DMS 273 (cell line): ENCODE measurements around the gene MAP1LC3B.
"Not testable (repeated sequence)": the region's sequence is repeated elsewhere in the genome, so short reads cannot be mapped to it uniquely, and the experiment has no call there.

Experiments used
- DNase-seq: peaks from one replicate; lab custom pipeline; 2025; ENCODE audit not compliant: unreplicated experiment; lab: John Stamatoyannopoulos, UW

Gene MAP1LC3B

DNA sequence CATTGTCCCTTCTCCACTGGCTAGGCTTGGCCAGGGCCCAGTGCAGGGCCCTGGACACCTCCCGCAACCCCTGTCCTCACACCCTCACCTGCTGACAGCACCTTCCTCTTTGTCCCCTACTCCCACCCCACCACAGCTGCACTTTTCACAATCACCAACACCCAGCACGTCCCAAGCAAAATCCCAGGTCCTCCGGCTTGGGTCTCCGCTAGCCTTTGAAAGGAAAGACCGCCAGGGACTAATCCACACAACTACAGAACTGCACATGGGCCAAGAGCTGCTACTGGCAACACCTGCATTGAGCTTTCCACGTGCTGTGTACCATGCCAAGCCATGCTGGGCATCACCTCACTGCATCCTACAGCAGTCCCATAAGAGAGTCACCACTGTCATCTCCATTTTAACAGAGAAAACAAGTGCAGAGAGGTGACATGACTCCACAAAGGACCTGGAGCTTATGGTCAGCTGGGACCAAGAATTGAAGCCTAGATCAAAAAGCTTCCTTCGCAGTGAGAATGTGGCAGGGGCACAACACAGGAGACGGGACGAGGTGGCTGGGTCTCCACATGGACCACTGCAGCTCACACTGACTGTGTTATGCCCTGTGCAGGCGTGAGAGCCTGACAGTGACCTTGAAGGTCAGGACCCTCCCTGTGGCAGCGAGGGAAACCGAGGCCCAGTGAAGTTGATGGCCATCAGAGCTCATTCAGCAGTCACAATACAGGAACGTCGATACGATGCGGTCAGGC is 31.1 kb upstream of the MAP1LC3B start:
- no peak for DNase-seq

DNA sequence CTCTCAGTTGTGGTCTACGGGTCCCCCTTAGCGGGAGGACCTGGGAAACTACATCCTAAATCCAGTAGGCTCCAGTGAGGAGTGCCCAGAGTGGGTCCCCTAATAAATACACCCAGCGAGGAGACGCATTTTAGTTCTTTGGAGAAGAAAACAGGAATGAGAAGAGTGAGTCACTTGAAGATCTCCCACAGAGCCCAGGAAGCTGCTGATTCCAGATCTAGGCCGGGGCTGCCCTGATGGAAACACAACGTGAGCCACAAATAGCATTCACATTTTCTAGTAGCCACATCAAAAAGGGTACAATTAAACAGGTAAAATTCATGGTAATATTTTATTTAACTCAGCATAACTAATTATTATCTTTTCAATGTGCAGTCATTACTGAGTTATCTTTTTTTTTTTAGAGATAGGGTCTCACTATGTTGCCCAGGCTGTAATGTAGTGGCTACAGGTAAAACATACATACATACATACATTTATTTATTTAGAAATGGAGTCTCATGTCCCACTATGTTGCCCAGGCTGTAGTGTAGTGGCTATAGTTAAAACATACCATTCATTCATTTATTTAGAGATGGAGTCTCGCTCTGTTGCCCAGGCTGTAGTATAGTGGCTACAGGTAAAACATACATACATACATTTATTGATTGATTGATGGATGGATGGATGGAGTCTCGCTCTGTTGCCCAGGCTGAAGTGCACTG is 30.1 kb upstream of the MAP1LC3B start:
- no peak for DNase-seq

DNA sequence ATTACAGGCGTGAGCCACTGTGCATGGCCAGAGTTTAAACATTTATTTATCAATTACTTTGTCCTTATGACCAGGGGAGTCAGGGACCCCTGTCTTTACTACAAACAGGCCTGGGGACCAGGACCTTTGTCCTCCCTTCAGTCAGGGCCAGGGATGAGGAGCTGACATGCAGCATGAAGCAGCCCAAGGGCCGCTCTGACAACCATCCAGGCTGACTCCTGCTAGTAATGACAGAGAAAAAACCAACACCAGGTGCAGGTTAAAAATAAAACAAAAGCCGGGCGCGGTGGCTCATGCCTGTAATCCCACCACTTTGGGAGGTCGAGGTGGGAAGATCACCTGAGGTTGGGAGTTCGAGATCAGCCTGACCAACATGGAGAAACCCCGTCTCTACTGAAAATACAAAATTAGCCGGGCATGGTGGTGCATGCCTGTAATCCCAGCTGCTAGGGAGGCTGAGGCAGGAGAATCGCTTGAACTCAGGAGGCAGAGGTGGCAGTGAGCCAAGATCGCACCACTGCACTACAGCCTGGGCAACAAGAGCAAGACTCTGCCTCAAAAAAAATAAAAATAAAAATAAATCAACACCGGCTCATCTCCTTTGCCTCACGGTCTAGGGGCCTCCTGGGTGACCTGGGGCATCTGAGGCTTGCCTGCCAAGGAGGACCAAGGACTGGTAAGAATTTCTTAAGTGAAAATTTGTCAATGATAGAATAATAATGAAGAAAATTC is 29.1 kb upstream of the MAP1LC3B start:
- not testable (repeated sequence) for DNase-seq

DNA sequence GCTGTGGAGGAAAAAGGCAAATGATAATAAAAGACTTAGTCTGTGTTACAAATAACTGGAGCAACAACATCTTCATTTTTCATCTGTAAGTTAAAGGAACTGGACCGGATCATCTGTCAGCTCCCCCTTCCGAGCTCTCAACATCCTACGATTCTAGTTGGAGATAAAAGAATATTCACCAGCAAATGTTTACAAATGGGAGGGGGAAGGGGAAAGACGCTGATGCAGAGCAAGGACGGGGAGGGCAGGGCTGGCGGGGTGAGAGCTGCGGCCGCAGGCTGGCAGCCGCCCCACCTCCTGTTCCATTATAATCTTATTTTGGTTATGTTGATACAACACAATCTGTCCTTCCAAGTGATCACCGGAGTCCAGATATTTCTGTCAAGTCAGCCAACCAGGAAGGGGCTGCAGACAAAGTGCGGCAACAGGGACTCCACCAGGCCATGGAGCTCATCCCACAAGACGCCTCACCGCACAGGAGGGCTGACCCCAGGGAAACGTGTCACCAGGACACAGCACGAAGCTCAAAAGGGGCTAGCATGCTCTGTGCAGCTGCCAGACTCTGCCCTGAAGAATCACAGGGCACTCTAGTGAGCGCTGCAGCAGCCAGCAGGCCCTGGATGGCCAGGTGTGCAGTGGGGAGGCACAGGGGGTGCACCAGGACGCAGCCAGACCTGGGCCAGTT is 28.2 kb upstream of the MAP1LC3B start:
- peak; percentile 79 for DNase-seq

DNA sequence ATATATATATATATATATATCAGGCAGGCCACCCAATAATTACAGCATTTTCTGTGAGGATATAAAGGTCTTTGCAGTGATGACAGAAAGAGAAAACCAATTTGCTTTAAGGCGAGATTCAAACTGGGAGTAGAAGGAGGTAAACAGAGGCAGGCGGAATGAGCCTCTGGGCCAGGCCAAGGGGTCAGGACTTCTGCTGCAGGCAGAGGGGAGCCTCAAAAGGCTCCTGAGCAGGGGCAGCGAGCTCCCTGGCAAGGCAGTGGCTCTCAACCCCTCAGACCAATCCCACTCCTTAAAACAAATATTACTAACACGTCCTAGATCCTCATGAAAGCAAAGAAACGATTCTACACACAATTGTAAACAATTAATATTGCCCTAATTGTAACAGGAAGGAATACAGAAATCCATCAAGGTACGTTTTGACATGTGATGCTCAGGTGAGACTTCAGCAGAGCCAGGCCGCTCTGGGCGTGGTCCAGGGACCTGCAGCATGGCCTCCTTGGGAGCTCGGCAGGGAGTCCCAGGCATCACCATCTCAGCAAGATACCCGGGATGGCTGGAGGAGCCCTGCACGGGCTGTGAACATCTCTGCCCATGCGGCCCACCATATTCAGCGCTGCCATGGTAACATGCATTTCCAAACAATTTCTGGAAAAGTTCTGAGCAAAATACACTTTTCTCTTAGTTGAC is 27.0 kb upstream of the MAP1LC3B start:
- DNase-seq = no peak

DNA sequence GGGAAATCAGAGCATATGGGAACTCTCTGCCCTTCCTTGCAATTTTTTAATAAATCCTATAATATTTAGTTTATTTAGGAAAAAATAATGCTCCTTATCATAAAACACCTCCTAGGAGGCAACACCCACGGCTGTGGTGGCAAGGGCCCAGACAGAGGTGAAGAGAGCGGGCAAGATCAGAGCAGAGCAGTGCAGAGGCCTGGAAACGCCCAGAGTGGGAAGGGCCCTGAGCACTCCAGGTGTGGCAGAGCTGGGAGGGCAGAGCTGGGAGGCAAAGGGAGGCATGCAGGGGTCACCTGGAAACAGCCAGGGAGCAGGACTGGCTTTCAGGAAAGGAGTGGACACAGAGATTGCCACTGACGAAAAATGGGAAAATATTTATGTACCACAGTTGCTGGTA is 25.8 kb upstream of the MAP1LC3B start:
- DNase-seq = no peak

DNA sequence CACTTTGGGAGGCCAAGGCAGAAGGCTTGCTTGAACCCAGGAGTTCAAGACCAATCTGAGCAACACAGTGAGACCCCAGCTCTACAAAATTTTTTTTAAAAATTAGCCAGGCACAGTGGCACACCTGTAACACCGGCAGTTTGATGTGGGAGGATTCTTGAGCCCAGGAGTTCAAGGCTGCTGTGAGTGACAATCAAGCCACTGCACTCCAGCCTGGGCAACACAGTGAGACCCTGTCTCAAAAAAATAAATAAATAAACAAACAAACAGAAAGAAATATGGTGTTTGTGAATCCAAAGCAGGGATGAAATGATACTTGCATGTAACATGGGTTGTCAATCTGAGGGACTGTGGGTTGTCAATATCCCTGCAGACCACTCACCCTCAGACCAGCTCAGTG is 25.2 kb upstream of the MAP1LC3B start:
- DNase-seq = no peak

DNA sequence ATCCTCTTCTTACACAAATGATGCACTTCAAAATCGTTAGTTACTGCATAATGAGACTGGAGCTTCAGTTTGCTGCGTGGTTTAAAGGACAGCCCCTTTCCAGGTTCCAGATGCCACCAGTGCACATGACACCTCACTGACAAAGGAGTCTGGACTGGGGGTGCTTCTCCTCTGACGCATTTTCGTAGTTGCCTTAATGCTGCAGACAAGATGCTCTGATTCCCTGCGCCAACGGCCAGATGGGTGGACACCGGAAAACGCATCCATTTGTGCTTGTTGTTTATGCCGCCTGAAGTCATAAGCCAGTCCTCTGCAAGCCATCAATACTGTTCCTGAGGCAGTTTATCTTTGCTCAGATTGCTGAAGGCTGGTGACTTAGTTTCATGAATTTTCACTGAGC is 24.6 kb upstream of the MAP1LC3B start:
- no peak for DNase-seq

DNA sequence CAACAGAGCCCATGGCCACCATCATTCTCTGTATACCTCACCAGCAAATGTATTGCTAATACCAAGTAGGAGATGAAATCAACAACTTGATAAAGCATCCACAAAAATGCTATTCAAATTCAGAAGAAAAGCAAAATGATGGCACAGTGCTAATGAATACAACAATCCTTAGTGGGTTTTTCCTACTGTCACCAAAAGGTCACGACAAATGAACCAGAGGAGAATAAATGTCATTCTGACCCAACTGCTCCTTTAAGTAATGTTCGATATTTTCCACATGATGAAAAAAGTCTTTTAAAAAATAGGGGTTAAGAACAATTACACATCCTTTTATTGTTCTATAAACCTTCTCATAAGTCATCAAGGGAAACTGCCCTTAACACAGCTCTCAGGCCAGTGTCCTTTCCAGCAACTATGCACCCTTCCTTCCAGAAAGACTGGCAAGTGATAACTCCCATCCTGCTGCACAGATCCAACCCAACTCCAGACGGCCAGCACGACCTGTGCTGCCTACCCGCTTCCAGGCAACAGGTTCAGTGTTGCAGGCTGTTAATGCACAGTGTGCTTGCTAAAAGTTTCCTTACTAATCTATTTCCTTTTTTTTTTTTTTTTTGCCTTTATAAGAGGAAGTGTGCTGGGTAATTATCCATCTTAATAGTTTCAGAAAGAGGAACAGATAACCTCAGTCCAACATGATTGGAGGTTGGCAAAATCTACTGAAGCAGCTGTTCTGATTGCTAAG is 23.9 kb upstream of the MAP1LC3B start:
- DNase-seq = no peak

DNA sequence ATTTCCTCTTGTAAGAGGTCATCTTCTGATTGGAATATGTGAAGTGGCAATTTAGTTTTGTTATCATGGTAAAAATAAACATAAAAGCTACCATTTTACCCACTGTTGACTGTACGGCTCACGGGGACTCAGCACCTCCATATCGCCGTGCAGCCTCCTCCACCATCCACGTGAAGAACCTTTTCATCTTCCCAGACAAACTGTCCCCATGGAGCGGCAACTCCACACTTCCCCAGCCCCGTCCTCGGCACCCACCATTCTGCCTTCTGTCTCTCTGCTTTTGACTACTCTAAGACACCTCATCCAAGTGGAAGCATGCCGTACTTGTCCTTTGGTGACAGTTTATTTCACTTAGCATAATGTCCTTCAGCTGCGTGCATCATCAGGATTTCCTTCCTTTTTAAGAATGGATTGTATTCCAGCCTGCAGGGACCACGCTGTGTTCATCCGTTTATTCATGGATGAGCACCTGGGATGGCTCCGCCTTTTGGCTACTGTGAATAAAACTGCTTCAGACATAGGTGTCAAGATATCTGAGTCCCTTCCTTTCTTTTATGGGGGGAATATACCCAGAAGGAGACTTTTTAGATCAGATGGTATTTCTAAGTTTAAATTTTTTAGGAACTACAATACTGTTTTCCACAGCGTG is 22.9 kb upstream of the MAP1LC3B start:
- no peak for DNase-seq

DNA sequence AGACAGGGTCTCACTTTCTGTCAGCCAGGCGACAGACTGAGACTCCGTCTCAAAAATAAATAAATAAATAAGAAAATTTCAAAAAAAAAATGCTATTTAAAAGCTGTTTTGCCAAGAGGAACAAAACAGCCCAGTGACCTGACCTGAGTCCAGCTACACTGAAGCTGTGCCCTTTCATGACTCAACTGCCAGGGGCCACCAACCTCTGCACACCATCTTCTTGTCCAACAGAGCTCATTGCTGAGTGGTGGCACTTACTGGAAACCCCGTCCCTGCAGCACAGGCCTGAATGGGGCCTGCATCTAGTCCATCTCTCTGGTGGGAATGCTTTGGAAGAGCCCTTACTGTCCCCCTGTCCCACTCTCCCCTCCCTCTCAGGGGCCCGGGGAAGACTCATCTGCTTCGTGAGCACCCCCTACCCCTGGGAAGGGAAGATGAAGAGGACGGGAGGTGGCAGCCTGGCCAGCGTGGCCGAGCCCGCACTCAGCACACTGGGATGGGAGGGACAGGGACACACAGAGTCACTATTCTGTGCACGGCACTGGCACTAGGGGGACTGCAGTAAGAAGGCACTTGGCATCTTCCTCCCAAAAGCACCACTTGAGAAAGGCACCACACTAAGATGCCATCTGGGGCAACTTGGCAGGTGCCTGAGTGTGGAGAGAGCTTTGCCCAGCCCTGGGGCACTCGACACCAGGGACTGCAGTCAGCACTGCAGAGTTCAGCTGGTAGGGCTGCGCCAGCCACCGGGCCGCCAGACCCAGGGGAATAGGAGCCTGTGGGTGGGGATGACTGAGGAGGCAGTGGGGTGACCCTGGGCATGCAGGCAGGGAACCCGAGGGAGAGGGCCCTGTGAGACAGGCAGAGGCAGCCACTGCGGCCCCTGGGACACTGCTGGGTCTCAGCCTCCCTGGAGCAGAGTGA is 22.1 kb upstream of the MAP1LC3B start:
- peak; percentile 57 for DNase-seq

DNA sequence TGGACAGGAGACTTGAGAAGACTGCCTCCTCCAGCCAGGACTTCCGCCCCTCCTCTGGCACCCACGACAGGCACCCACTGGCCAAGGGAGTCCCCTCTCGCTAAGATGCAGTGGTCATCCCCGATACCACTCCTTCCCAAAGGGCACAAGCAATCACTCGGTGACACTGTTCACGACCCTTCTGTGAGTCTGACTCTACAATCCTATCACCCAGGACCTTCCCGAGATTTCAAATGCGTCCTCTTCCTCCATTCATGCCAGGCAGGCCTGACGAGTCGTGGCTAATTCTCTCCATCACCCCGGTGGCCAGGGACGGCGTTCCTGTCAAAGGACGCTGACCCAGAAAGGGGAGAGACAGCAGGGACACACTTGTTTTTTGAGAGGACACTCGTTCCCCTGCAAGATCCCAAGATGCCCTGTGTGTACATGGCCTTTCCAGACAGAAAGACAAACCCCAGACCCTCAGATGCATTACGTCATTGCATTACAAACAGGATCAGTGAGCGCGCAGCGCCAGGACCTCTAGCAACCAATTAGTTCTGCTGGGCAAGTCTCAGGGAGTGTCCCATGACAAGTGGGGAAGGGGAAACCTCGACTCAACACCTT is 20.8 kb upstream of the MAP1LC3B start:
- DNase-seq = no peak

DNA sequence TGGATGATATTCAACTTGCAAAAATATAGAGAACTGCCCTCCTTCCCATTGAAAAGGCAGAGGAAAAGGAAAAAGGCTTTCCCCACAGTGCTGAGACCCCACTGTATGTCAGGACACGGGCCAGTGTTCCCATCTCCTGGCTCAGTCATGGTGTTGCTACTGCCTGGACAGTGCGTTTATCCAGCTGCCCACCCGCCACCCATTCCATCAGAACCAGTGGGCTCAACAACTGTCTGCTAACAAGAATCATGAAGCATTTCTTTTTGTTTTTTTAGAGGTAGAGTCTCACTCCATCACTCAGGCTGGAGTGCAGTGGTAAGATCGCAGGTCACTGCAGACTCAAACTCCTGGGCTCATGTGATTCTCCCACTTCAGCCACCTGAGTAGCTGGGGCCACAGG is 19.8 kb upstream of the MAP1LC3B start:
- no peak for DNase-seq

DNA sequence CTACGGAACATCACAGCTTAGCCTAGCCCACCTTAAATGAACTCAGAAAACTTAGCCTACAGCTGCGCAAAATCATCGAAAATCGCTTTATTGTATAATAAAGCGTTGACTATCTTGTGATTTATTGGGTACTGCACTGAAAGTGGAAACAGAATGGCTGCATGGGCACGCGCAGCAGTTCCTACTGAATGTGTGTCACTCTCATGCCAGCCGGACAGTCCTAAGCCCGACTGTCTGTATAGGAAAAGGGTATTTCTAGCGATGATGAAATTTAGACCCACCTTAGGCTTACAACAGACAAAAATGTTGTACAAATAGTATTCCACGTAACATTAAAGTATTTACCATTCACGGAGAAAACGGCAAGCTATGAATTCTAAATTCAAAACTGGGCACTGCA is 17.8 kb upstream of the MAP1LC3B start:
- no peak for DNase-seq

DNA sequence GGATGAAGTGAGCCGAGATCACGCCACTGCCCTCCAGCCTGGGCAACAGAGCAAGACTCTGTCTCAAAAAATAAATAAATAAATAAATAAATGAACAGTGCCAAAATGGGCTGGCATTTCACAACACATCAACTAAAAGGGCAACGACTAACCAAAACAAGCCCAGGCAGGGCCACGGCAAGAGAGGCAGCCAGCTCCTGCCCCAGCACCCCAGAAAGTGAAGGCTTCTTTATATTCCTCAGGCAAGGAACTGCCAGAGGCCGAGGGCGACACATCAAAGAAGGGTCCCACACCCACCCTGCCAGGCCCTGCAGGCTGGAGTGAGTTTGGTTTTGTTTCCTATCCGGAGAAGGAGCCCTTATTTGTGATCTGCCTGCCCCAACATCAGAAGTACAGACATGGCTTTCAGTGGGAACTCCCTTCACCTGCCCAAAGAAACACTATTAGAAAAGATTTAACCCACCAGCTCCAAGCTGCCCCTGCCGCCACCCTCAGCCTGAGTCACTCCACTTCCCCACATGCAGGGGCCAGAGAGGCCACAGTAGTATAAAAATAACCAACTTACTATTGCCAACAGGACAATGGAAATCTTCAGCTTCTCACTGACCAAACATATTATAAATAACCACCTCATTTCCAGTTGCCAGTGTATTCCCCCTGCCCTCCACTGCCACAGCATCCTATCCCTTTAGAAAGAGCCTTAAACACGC is 16.6 kb upstream of the MAP1LC3B start:
- DNase-seq = no peak

DNA sequence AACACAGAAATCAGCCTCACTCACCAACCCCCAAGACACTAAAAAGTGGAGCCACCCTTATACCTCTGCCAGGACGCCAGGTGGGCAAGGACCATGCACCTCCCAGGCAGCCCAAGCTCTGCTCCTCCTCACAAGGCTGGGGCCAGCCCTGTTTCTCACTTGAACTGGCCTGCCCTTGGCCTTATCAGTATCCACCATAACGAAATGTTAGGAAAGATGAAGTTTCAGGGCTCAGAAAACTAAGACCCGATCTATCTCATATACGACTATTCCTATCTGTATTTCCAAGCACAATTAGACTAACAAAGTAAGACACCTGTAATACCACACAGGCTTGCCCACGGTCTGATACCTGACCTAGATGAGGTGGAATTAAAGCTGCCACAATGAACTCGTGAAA is 15.5 kb upstream of the MAP1LC3B start:
- DNase-seq = no peak

DNA sequence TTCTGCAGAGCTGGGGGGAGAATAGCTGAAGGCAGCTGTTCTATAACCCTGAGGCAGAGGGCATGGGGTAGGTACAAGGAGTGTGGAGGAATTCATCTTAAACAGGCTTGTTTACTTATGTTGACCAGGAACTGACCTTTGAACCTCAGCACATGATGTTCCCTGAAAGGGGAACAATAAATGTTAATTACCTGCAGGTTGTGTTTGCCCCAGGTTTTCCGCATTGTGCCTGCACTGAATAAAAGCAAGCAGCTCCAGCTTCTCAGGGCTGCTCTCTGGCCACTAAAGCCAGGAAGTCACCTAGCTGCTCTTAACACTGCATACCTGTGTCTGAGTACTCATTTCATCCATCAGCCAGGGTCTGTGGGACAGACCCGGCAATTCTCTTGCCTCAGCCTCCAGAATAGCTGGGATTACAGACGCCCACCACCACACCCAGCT is 12.8 kb upstream of the MAP1LC3B start:
- not testable (repeated sequence) for DNase-seq

DNA sequence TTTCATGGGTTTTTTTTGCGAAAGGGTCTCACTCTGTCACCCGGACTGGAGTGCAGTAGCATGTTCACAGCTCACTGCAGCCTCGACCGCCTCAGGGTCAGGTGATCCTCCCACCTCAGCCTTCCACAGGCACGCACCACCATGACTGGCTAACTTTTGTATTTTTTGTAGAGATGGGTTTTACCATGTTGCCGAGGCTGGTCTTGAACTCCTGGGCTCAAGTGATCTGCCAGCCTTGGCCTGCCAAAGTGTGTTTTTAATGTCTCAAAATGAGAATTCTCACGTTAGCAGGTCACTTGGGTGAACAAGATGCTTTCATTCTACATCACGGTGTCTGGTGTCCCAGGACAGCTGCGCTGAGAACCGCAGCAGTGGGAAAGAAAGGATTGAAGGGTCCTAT is 11.7 kb upstream of the MAP1LC3B start:
- no peak for DNase-seq
